Ovary (tissue), 3 donors: ENCODE results near the gene KCND2.

Source experiments
- CTCF ChIP-seq, 3 donors: fragments of 450-650 bp in 2 of 3; fragments of 200-600 bp in 1 of 3; IDR thresholded peaks; one replicate each; pipeline versions ENCODE4 v1.5.1 to v1.8.0; 2016 to 2022; ENCODE audit warnings: antibody characterized with exemption in 3 of 3, mild to moderate bottlenecking in 1 of 3
- EP300 ChIP-seq: sonication (generic); formaldehyde crosslinking; IDR thresholded peaks from one replicate; pipeline ENCODE4 v1.6.1; 2017; ENCODE audit warnings: antibody characterized with exemption
- POLR2A ChIP-seq: fragments of 450-650 bp; IDR thresholded peaks from one replicate; pipeline ENCODE4 v1.6.1; 2017; ENCODE audit warnings: antibody characterized with exemption, mild to moderate bottlenecking, moderate library complexity
- donor health status: DM: no; HTN: no; CAD: no.

DNA sequence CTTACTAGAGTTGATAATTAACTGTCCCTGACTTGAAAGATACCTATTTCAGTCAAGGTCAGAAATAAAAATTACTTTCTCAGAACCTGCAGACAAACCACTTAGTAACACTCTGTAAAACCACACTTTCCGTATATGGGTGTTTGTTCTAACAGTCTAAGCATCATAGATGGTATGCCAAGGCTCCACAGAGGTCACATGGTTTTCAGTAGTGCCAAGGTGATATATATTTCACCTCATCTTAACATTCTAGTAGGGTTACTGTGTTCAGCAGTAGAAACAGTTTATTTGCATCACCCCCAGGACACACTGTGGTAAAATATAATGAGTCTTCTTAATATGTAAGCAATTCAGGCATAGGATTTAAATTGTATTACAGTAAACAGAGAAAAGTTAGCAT lies 61.5 kb downstream of the KCND2 start:
- TF ChIP-seq CTCF (IDR thresholded peaks at IDR 0.05): no peak
- no peak for TF ChIP-seq POLR2A
- no peak for TF ChIP-seq EP300
